ENCODE data around the gene HOXB9. TPM values are rescaled to one million over a fixed set of nuclear protein-coding genes. Genes with fewer than 3 reads are reported as not detected.

The HOXB9 gene
- total RNA-seq, 4 donors from 2014 or later: 0.09 to 0.48 TPM; not detected in 2

GRCh38 chr17:48639136-48639535 is 13.0 kb upstream of the HOXB9 start:
- no peak for DNase-seq (ENCODE audit: low spot score)
- TF ChIP-seq CTCF (IDR thresholded peaks at IDR 0.05): no peak
- no peak for ATAC-seq (ENCODE audit: low FRiP score)

GRCh38 chr17:48637323-48638260 is 11.4 kb upstream of the HOXB9 start:
- ATAC-seq (ENCODE audit: low FRiP score) (peak; percentile 31), DNase-seq (ENCODE audit: low spot score) (no peak)
- TF ChIP-seq CTCF (IDR thresholded peaks at IDR 0.05): no peak

GRCh38 chr17:48636177-48637018 is 10.2 kb upstream of the HOXB9 start:
- no peak for TF ChIP-seq CTCF (IDR thresholded peaks at IDR 0.05)
- ATAC-seq (ENCODE audit: low FRiP score): no peak
- no peak for DNase-seq (ENCODE audit: low spot score)

- ATAC-seq (ENCODE audit: low FRiP score) (no peak), DNase-seq (ENCODE audit: low spot score) (no peak)
- TF ChIP-seq CTCF (IDR thresholded peaks at IDR 0.05): no peak
Observed at GRCh38 chr17:48634493-48635208, 8.5 kb upstream of the HOXB9 start.

- no peak for DNase-seq (ENCODE audit: low spot score)
- no peak for ATAC-seq (ENCODE audit: low FRiP score)
- TF ChIP-seq CTCF (IDR thresholded peaks at IDR 0.05): no peak
Observed at GRCh38 chr17:48633266-48633677, 7.1 kb upstream of the HOXB9 start.

- TF ChIP-seq CTCF (IDR thresholded peaks at IDR 0.05): no peak
- DNase-seq (ENCODE audit: low spot score) (no peak), ATAC-seq (ENCODE audit: low FRiP score) (no peak)
Observed at GRCh38 chr17:48632579-48633265, 6.6 kb upstream of the HOXB9 start.

Data from omental fat pad (tissue), 4 donors.